Fibroblast of lung (primary cell): ENCODE measurements around the gene SUGCT. TPM values are rescaled to one million over a fixed set of nuclear protein-coding genes. Genes with fewer than 3 reads are reported as not detected.

ENCODE experiments used
- DNase-seq, 2 donors: peaks; one replicate each; pipeline versions ENCODE4 v3.0.0 to v3.0.0-alpha.2; 2010; ENCODE audit warnings: low read depth in 2 of 2
- H2AFZ ChIP-seq: 2 replicates; pipeline ENCODE4 v1.5.1; 2012; ENCODE audit warnings: low read length, control low read depth, inconsistent platforms
- H3K27ac ChIP-seq: 2 replicates; pipeline ENCODE4 v1.5.1; 2011; ENCODE audit warnings: low read length, control low read depth; ENCODE audit not compliant: insufficient read depth
- H3K27me3 ChIP-seq: 2 replicates; pipeline ENCODE4 v1.5.1; 2011; ENCODE audit warnings: mild to moderate bottlenecking, low read length; ENCODE audit not compliant: control insufficient read depth, insufficient read depth
- H3K36me3 ChIP-seq: 2 replicates; pipeline ENCODE4 v1.5.1; 2011; ENCODE audit warnings: low read length; ENCODE audit not compliant: control insufficient read depth, insufficient read depth
- H3K4me1 ChIP-seq: 2 replicates; pipeline ENCODE4 v1.5.1; 2011; ENCODE audit warnings: low read length; ENCODE audit not compliant: control insufficient read depth, insufficient read depth; ENCODE audit errors: extremely low read depth
- H3K4me2 ChIP-seq: 2 replicates; pipeline ENCODE4 v1.5.1; 2011; ENCODE audit warnings: low read length, control low read depth; ENCODE audit not compliant: insufficient read depth; ENCODE audit errors: extremely low read depth
- H3K4me3 ChIP-seq, 4 experiments: fragments of 200-600 bp in 1 of 4; sonication (generic) in 1 of 4; replicated peaks in 1 of 4; 2 replicates each; pipeline ENCODE4 v1.5.1; 2011 to 2016; ENCODE audit warnings: low read length in 4 of 4, low read depth in 3 of 4, mild to moderate bottlenecking in 3 of 4, control low read depth in 2 of 4, inconsistent platforms in 1 of 4, mixed read lengths in 1 of 4; ENCODE audit not compliant: insufficient read depth in 1 of 4; ENCODE audit errors: control extremely low read depth in 1 of 4
- H3K79me2 ChIP-seq: 2 replicates; pipeline ENCODE4 v1.5.1; 2012; ENCODE audit warnings: mild to moderate bottlenecking, low read length, inconsistent platforms; ENCODE audit not compliant: control insufficient read depth, insufficient read depth
- H3K9ac ChIP-seq: 2 replicates; pipeline ENCODE4 v1.5.1; 2011; ENCODE audit warnings: mild to moderate bottlenecking, low read length, control low read depth; ENCODE audit not compliant: insufficient read depth
- H3K9me3 ChIP-seq: 2 replicates; pipeline ENCODE4 v1.5.1; 2012; ENCODE audit warnings: low read depth, low read length; ENCODE audit not compliant: control insufficient read depth, insufficient read depth
- H4K20me1 ChIP-seq: 2 replicates; pipeline ENCODE4 v1.5.1; 2011; ENCODE audit warnings: low read length; ENCODE audit not compliant: control insufficient read depth, insufficient read depth; ENCODE audit errors: extremely low read depth
- CTCF ChIP-seq, 2 donors: IDR thresholded peaks in 1 of 2; conservative IDR thresholded peaks in 1 of 2; 1 replicate in 1 of 2; 2 replicates in 1 of 2; pipeline ENCODE4 v1.5.1; 2011 to 2012; ENCODE audit warnings: low read length in 2 of 2, control low read depth in 1 of 2, inconsistent platforms in 1 of 2, low read depth in 1 of 2, mild to moderate bottlenecking in 1 of 2
- EZH2 ChIP-seq: IDR thresholded peaks from 2 replicates; pipeline ENCODE4 v1.5.1; 2012; ENCODE audit warnings: low read length, control low read depth, mild to moderate bottlenecking; ENCODE audit errors: missing control alignments
- polyA plus RNA-seq, 2 donors: library from polyadenylated mRNA; depleted of rRNA in 1 of 2; stranded (reverse) in 1 of 2; unstranded in 1 of 2; fragments of >200 nt; gene quantifications; 2 replicates each; pipeline ENCODE4 v1.2.1, GENCODE V29; 2011 to 2012; ENCODE audit warnings: missing spikeins in 1 of 2
- total RNA-seq: library from RNA; depleted of rRNA; stranded (reverse); fragments of >200 nt; gene quantifications from 2 replicates; pipeline ENCODE4 v1.2.1, GENCODE V29; 2014

Gene SUGCT
- total and polyA plus RNA-seq, 2 donors (not counting 1 experiment from before 2014, with no cell fraction given), result 8.4 to 16.5 TPM

GRCh38 chr7:40175725-40176510 is 41.1 kb downstream of the SUGCT start:
- no peaks in the 10 kb centered on the region for H3K9me3 ChIP-seq
- no peak overlapping the region for H3K27ac ChIP-seq
- H3K79me2 ChIP-seq, result no peaks in the 10 kb centered on the region
- no peak for TF ChIP-seq CTCF (conservative IDR thresholded peaks at IDR 0.05 in 1 of 2, IDR thresholded peaks at IDR 0.05 in 1 of 2; ENCODE audit: low read depth in 1 of 2, low read length in 2 of 2)
- no peak for TF ChIP-seq EZH2
- H2AFZ ChIP-seq, result no peak overlapping the region
- H3K9ac ChIP-seq, result no peak overlapping the region
- no peak overlapping the region for H3K4me3 ChIP-seq
- peak; percentile 8 to 53 for DNase-seq
- H3K4me2 ChIP-seq, result no peak overlapping the region
- H3K4me1 ChIP-seq, result no peaks in the 10 kb centered on the region
- H4K20me1 ChIP-seq, result no peaks in the 10 kb centered on the region
- H3K27me3 ChIP-seq, result no peaks in the 10 kb centered on the region
- H3K36me3 ChIP-seq, result no peaks in the 10 kb centered on the region

- no peak overlapping the region for H3K27ac ChIP-seq
- TF ChIP-seq CTCF (conservative IDR thresholded peaks at IDR 0.05 in 1 of 2, IDR thresholded peaks at IDR 0.05 in 1 of 2; ENCODE audit: low read depth in 1 of 2, low read length in 2 of 2) (no peak), EZH2 (no peak)
- H3K79me2 ChIP-seq, result no peaks in the 10 kb centered on the region
- H3K4me1 ChIP-seq, result no peaks in the 10 kb centered on the region
- no peaks in the 10 kb centered on the region for H3K9me3 ChIP-seq
- H3K4me2 ChIP-seq, result no peak overlapping the region
- no peak overlapping the region for H3K4me3 ChIP-seq
- H3K36me3 ChIP-seq, result no peaks in the 10 kb centered on the region
- H4K20me1 ChIP-seq, result no peaks in the 10 kb centered on the region
- H3K9ac ChIP-seq, result no peak overlapping the region
- no peak overlapping the region for H2AFZ ChIP-seq
- DNase-seq, result no peak
- no peaks in the 10 kb centered on the region for H3K27me3 ChIP-seq
Measured at GRCh38 chr7:40177071-40177470, 42.3 kb downstream of the SUGCT start.

- TF ChIP-seq CTCF (conservative IDR thresholded peaks at IDR 0.05 in 1 of 2, IDR thresholded peaks at IDR 0.05 in 1 of 2; ENCODE audit: low read depth in 1 of 2, low read length in 2 of 2) (no peak), EZH2 (no peak)
- H3K4me1 ChIP-seq, result no peaks in the 10 kb centered on the region
- no peak overlapping the region for H3K9ac ChIP-seq
- no peaks in the 10 kb centered on the region for H3K36me3 ChIP-seq
- H3K4me3 ChIP-seq, result no peak overlapping the region
- H3K27ac ChIP-seq, result no peak overlapping the region
- H3K9me3 ChIP-seq, result no peaks in the 10 kb centered on the region
- no peaks in the 10 kb centered on the region for H4K20me1 ChIP-seq
- H3K4me2 ChIP-seq, result no peak overlapping the region
- H3K79me2 ChIP-seq, result no peaks in the 10 kb centered on the region
- DNase-seq, result no peak
- H2AFZ ChIP-seq, result no peak overlapping the region
- no peaks in the 10 kb centered on the region for H3K27me3 ChIP-seq
Measured at GRCh38 chr7:40182452-40182851, 47.6 kb downstream of the SUGCT start.
